Endothelial cell of umbilical vein (primary cell): ENCODE data around the gene SLC51B.

Experiments used
- EZH2 ChIP-seq: IDR thresholded peaks from 2 replicates; pipeline ENCODE4 v1.6.1; 2012; ENCODE audit warnings: borderline replicate concordance, low read depth, mild to moderate bottlenecking, moderate library complexity, low read length, inconsistent platforms; ENCODE audit not compliant: severe bottlenecking
- FOS ChIP-seq: IDR thresholded peaks from 2 replicates; pipeline ENCODE4 v1.6.1; 2011; ENCODE audit warnings: mild to moderate bottlenecking, low read length, moderate library complexity, borderline replicate concordance; ENCODE audit not compliant: insufficient read depth
- GATA2 ChIP-seq: IDR thresholded peaks from 2 replicates; pipeline ENCODE4 v1.7.0; 2011; ENCODE audit warnings: low read depth, mild to moderate bottlenecking, moderate library complexity, mixed read lengths, low read length; ENCODE audit not compliant: insufficient read length, insufficient read depth
- JUN ChIP-seq: IDR thresholded peaks from 2 replicates; pipeline ENCODE4 v1.6.1; 2011; ENCODE audit warnings: borderline replicate concordance, low read depth; ENCODE audit not compliant: insufficient read length, insufficient read depth
- MYC ChIP-seq: IDR thresholded peaks from one replicate; pipeline ENCODE4 v1.6.1; 2011; ENCODE audit warnings: mild to moderate bottlenecking, low read depth, low read length
- POLR2A ChIP-seq: IDR thresholded peaks from 2 replicates; pipeline ENCODE4 v1.6.1; 2012; ENCODE audit warnings: low read depth, mild to moderate bottlenecking, control low read depth, low read length
- POLR2AphosphoS5 ChIP-seq: IDR thresholded peaks from 2 replicates; pipeline ENCODE4 v1.6.1; 2012; ENCODE audit warnings: low read depth, mild to moderate bottlenecking, control low read depth, low read length, moderate library complexity; ENCODE audit not compliant: insufficient read depth
- TF ChIP-seq, protein P1 (sequence below), 2 donors: IDR thresholded peaks; 1 replicate in 1 of 2; 2 replicates in 1 of 2; pipeline ENCODE4 v1.5.1; 2011; ENCODE audit warnings: low read length in 2 of 2, mild to moderate bottlenecking in 2 of 2, moderate library complexity in 2 of 2, control low read depth in 1 of 2, inconsistent platforms in 1 of 2, low read depth in 1 of 2; ENCODE audit not compliant: insufficient read depth in 1 of 2; ENCODE audit errors: extremely low read depth in 1 of 2
- TF ChIP-seq, protein P2 (sequence below): IDR thresholded peaks from 2 replicates; pipeline ENCODE4 v1.6.1; 2011; ENCODE audit not compliant: insufficient read depth, insufficient read length

DNA sequence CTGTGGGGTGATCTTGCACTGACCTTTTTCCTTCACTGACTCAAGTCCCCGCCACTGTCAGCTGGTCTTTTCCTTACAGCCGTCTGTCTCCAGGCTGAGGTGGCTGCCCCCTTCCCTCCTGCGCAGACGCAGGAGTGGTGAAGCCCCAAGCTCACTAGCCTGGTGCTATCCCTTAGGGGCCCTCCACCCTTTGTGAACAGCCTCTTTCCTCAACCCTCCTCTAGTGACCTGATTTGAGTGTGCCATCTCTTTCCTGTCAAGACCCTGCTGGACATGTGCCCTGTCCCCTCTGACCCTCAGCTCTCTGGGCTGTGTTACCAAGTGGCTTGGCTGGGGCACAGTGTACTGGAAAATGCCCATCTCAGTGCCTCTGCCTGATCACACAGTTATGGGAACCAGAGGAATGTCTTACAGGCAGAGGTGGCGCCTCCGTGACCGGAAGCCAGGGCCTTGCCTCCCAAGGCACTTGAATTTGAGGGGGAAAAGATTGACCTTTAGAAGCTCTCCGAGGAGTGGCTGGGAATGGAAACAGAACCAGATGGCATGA lies 40.1 kb downstream of the SLC51B start:
- TF ChIP-seq, protein P1, sequence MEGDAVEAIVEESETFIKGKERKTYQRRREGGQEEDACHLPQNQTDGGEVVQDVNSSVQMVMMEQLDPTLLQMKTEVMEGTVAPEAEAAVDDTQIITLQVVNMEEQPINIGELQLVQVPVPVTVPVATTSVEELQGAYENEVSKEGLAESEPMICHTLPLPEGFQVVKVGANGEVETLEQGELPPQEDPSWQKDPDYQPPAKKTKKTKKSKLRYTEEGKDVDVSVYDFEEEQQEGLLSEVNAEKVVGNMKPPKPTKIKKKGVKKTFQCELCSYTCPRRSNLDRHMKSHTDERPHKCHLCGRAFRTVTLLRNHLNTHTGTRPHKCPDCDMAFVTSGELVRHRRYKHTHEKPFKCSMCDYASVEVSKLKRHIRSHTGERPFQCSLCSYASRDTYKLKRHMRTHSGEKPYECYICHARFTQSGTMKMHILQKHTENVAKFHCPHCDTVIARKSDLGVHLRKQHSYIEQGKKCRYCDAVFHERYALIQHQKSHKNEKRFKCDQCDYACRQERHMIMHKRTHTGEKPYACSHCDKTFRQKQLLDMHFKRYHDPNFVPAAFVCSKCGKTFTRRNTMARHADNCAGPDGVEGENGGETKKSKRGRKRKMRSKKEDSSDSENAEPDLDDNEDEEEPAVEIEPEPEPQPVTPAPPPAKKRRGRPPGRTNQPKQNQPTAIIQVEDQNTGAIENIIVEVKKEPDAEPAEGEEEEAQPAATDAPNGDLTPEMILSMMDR (IDR thresholded peaks at IDR 0.05; ENCODE audit: extremely low read depth in 1 of 2, insufficient read depth in 1 of 2, low read depth in 1 of 2, low read length in 2 of 2): no peak
- TF ChIP-seq EZH2 (no peak), MYC (no peak), POLR2A (no peak), POLR2AphosphoS5 (no peak), JUN (no peak), FOS (no peak), GATA2 (no peak)
- TF ChIP-seq, protein P2, sequence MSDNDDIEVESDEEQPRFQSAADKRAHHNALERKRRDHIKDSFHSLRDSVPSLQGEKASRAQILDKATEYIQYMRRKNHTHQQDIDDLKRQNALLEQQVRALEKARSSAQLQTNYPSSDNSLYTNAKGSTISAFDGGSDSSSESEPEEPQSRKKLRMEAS: no peak
